Muscle of arm (tissue), 12 donors: ENCODE data around the gene MAGI1. TPM values are rescaled to one million over a fixed set of nuclear protein-coding genes. Genes with fewer than 3 reads are reported as not detected.

Experiments
- DNase-seq: peaks from one replicate; pipeline ENCODE4 v3.0.0-alpha.2; 2013
- polyA plus RNA-seq, 12 donors: library from polyadenylated mRNA; unstranded; fragments of 120-200 nt; gene quantifications; one replicate each; pipeline ENCODE4 v1.2.1, GENCODE V29; 2013; ENCODE audit not compliant: insufficient read length in 12 of 12

Gene MAGI1
- polyA plus RNA-seq, 12 donors = 10.7 to 34.9 (median 14.0) TPM; not detected in 1

GRCh38 chr3:65595222-65596028, 443.3 kb downstream of the MAGI1 start:
- DNase-seq = no peak

GRCh38 chr3:65593780-65594752, 444.7 kb downstream of the MAGI1 start:
- no peak for DNase-seq

GRCh38 chr3:65591313-65591712, 447.4 kb downstream of the MAGI1 start:
- DNase-seq = no peak

GRCh38 chr3:65588884-65589283, 449.8 kb downstream of the MAGI1 start:
- no peak for DNase-seq

- DNase-seq = no peak
Measured at GRCh38 chr3:65587650-65588439, 450.9 kb downstream of the MAGI1 start.

- DNase-seq = no peak
Measured at GRCh38 chr3:65584913-65585312, 453.8 kb downstream of the MAGI1 start.

- no peak for DNase-seq
Measured at GRCh38 chr3:65584002-65584401, 454.7 kb downstream of the MAGI1 start.

GRCh38 chr3:65583188-65583587, 455.5 kb downstream of the MAGI1 start:
- no peak for DNase-seq

GRCh38 chr3:65582012-65582717, 456.6 kb downstream of the MAGI1 start:
- no peak for DNase-seq

GRCh38 chr3:65581313-65581712, 457.4 kb downstream of the MAGI1 start:
- DNase-seq = no peak

- DNase-seq = no peak
Measured at GRCh38 chr3:65578861-65579260, 459.9 kb downstream of the MAGI1 start.

- DNase-seq = no peak
Measured at GRCh38 chr3:65577843-65578430, 460.8 kb downstream of the MAGI1 start.

- DNase-seq = peak; percentile 11
Measured at GRCh38 chr3:65576966-65577365, 461.8 kb downstream of the MAGI1 start.

GRCh38 chr3:65576228-65576627, 462.5 kb downstream of the MAGI1 start:
- DNase-seq = no peak

GRCh38 chr3:65575376-65575840, 463.3 kb downstream of the MAGI1 start:
- DNase-seq = no peak

GRCh38 chr3:65573548-65574116, 465.1 kb downstream of the MAGI1 start:
- DNase-seq = no peak

- no peak for DNase-seq
Measured at GRCh38 chr3:65572175-65572777, 466.4 kb downstream of the MAGI1 start.

- DNase-seq = no peak
Measured at GRCh38 chr3:65569845-65570405, 468.8 kb downstream of the MAGI1 start.

- no peak for DNase-seq
Measured at GRCh38 chr3:65569129-65569528, 469.6 kb downstream of the MAGI1 start.
